NCI-H1436 (cell line): ENCODE results near the gene EMP2.

Source experiments
- DNase-seq: peaks from one replicate; lab custom pipeline; 2025; lab: John Stamatoyannopoulos, UW

Gene EMP2

DNA sequence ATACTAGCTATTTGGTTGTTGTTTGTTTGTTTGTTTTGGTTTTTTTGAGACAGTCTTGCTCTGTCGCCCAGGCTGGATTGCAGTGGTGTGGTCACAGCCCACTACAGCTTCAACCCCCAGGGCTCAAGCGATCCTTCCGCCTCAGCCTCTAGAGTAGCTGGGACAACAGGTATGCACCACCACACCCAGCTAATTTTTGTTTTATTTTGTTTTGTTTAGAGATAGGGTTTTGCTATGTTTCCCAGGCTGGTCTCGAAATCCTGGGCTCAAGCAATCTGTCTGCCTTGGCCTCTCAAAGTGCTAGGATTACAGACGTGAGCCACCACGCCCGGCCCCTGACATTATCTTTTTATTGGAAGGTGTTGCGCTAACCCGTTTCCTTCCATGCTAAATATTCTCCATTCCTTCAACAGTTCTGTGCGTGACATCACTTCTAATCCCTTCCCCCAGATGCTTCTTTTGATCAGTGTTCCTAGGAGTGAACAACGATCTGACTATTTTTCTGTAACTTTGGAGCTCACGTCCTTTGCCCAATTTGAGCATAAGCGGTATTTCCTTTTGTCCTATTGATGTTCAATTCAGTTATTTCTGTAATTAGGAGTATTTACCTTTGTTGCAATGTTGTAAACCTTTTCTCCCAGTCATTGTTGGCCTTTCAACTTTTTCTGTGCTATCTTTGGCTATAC is 30.2 kb upstream of the EMP2 start:
- no peak for DNase-seq

DNA sequence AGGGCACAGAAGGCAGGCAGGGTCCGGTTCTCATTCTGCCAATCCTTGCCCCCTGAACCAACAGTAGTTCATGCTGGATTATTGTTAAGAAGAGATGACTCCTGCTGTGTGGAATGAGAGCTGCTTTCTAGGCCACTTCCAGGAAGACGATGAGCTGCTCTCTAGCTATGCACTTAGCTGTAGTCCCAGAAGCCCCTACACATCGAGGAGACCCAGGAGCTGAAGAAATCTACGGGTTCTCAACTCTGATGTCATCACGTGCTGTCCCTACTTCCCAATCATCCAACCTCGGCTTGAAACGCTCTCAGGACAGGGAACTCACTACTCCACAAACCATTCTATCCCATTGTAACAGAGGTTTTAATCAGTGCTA is 29.0 kb upstream of the EMP2 start:
- no peak for DNase-seq

DNA sequence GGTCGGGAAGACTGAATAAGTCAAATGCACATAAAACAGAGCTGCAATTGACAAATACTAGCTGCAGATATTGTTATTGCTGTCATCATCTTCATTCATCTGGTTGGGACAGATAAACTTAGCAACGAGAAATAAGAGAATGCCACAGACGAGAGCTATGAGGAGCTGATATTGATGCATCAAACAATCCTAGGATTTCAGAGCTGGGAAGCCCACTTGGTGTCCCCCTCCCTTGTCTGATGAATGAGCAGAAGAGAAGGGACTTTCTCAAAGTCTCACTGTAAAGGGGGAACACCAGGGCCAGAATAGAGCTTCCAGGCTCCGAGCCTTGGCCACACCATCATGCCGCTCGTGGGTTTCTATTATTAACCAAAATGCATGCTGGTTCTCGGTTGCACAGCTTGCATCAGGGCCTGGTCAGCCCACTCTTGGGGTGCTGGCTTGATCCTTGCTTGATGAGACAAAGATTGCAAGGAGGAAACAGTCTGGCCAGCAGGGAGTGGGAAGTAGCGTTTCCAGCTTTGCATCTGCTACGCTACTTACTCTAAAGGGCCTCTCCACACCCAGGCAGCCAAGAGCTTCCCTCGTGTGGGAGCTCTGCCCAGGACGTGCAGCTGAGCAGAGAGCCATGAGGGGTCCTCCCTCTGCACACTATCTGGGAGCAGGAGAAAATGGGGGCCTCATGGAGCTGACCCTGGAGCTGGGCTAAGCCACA is 28.4 kb upstream of the EMP2 start:
- no peak for DNase-seq

DNA sequence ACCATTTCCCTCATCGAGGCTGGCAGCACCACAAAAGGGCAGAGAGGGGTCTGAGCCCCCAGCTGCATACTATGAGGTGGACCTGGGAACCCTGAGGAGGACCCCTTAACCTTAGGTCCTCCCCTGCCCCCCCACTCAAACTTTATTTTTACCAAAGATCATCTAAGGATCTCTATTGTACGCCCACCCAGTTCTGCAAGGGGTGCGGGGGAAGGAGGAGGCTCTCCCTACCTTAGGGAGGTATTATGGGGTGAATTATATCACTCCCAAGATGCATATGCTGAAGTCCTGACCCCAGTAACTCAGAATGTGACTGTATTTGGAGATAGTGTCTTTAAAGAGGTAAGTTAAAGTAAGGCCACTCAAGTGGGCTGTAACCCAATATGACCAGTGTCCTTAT is 26.8 kb upstream of the EMP2 start:
- DNase-seq: no peak

DNA sequence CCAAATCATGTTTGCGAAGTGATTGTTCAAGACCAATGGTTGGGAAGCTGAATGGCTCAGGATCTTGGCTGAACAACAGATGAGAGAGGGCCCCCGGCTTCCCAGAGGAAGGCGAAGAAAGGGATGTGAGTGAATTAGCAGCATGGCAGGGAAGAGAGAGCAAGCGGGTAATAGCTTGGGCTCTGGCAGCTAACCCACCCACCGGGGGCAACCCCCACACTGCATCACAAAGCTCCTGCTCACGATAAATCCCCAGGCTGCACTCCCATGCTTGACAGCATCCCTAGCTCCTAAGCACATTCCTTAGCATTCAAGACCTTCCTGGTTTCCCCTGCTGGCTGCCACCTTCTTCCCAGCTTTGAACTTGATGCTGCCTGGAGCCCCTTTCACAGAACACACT is 26.2 kb upstream of the EMP2 start:
- no peak for DNase-seq

DNA sequence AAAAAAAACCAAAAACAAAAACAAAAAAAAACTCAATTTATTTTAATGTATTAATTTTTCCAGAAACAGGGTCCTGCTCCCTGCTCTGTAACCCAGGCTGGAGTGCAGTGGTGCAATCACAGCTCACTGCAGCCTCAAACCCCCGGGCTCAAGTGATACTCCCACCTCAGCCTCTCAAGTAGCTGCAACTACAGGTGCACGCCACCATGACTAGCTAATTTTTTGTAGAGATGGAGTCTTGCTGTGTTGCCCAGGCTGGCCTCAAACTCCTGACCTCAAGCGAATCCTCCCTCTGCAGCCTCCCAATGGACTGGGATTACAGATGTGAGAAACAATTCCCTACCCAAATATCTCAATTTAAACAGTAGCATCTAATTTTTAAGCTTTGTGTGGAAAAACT is 25.2 kb upstream of the EMP2 start:
- no peak for DNase-seq

DNA sequence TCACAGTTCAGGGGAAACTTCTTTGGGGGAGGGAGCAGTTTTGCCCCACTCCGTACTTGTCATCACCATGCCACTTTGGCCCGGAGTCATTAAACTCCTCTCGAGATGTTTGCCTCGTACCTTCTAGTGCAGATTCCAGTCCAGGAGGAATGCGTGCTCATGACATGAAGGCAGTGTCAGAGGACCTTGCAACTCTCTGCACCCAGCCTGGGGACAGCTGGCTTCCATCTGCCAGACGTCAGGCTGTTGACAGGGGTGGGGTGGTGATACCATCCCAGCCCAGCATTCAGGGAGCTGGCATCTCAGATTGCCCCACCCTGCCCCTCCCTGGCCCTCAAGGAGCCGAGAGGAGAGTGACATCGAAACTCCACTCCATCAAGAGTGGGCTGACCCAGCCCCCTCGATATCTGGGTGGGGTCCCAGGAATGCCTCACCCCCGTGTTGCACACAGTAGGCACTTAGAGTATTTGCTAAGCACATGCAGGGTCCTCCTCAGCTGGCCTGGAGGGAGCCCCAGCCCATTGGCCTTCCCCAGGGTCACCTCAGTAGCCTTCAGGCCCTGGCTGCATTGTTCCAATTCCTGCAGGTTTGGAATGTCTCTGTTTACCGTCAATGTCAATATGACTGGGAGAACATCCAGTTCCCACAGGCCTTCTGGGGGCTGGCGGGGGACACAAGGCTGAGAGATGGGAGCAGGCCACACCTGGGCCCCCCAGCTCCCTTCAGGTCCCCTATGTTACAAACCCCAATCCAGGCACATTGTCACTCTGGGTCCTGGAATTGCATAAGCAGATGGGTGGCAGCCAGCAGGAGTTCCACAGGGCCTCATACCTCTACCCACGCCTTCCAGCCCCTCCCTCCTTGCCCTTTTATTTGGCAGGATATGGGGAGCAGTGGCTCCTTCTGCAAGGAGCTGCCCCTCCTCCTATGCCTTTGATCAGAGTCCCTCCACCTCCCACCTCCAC is 21.3 kb upstream of the EMP2 start:
- DNase-seq: no peak

DNA sequence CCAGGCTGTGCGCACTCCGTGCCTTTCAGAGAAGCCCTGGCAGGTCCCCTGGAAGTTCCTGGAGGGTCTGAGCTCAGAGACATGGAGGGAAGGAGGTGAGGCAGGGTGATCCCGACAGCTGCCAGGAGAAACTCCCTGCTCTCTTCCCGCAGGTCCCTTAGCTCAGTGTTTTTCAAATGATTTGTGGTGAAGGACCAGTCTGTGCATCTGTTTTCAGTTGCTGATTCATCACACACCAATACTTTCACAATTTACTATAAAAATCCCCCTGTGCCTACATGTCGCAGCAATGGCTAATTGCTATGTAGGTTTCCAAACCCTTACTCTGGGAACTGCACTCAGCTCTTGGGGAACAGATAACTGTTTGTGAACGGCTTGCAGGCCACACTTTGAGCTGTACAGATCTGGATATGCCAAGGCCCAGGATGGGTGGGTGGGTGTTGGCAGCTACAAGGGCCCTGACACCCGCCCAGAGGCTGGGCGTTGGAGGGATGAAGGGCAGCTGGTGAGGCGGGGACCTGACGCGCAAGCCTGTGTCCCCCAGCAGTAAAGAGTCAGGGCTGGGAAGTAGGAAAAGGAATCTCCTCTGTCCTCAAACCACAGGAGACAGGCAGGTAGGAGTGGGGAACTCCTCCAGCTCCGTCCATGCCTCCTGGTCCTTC is 20.5 kb upstream of the EMP2 start:
- DNase-seq: no peak

DNA sequence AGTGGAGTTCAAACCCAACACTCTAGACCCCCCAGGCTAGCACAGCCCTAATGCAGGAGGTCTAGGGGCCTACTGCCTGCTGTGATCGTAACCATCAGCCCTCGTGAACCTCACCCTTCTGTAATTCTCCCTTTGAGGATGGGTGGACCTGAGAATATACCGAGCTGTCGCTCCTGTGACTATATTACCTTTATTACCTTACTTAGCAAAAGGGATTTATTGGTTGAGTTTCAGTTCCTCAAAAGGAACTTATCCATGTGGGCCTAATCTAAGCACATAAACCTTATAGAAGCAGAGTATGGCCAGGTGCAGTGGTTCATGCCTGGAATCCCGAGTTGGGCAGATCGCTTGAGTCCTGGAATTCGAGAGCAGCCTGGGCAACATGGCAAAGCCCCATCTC is 19.2 kb upstream of the EMP2 start:
- DNase-seq: no peak

DNA sequence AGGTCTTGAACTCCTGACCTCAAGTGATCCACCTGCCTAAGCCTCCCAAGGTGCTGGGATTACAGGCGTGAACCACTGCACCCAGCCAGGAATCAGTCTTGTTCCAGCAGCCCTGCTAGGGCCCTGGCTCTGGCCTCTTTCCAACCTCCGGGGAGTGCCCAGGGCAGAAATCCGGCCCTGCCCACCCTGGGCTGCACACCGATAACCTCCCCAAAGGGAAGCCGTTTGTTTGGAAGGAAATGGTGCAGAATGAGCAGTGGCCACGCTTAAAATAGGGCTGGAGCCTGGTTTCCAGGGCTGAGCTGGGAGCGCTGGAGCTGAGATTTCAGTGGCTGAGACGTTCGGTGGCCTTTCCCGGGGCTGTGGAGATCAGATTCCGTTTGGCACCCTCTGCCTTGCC is 17.8 kb upstream of the EMP2 start:
- no peak for DNase-seq

DNA sequence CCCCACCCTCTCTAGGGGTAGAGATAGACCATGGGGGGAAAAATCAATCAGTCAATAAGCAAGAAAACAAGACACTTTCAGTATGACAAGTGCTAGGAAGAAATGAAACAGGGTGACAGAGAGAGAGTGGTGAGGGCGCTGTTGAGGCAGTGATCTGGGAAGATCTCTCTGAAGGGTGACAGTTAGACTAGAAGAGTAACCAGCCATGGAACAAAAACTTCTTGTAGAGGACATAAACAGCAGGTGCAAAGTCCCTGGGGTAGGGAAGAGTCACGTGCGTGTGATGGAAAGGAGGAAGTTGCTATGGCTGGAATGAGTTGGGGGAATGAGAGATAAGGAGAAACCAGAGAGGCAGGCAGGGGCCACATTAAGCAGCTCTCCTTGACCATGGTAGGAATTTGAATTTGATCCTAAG is 16.8 kb upstream of the EMP2 start:
- no peak for DNase-seq

DNA sequence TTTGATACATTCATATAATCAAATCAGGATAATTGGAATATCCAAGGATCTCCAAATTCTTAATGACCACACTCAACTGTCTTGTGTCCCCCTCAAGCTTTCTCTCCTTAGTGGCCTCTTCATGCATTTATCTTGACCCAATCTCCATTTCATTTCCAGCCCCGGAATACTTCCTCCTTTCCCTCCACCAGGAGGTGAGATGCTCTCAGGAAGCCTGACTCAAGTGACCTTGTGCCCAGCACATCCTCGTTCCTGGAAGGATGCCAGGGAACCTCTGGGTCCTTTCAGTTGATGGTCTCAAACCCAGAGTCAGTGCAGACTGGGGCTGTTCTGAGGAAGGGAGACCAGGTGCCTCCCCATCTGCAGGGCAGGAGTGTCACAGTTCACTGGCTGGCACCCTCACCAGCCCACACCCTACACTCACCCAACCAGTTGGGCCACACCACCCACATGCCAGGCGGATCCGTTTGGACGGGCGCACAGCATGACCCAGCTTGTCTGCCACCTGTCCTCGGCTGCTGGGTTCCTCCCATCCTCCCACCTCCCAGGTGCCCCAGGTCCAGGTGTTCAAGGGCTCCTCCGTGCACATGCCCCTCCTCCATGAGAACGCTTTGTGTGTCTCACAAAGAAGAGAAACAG is 14.0 kb upstream of the EMP2 start:
- DNase-seq: no peak

DNA sequence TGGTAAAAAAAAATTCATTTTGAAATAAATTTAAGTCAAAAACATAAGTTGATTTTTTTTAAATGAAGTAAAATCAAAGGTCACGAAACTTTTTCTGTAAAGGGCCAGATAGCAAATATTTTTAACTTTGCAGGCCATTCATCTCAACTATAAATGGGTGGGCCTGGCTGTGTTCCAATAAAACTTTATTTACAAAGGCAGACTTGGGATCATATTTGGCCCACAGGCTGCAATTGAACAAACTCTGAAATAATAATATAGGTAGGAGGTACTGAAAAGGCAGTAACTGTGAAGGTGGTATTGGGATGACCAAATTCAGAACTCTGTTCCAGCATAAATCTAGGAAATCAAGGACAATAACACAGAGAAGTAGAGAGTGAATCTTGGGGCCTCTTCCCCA is 12.2 kb upstream of the EMP2 start:
- no peak for DNase-seq

DNA sequence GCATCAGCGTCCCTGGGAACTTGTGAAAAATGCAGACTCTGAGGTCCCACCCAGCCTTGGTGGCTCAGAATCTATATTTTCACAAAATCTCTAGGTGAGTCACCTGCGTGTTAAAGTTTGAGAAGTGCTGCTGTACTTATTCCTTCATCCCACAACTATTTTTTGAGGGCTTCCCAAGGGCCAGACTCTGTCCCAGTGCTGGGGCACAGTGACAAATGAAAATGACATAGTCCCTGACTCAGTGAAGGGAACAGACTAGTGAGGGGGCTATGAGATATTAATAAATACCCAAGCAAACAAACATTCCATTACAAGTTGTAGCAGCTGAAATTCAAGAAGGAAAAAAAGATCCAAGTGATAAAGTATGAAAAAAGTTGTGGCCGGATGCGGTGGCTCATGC is 9.9 kb upstream of the EMP2 start:
- DNase-seq: no peak

DNA sequence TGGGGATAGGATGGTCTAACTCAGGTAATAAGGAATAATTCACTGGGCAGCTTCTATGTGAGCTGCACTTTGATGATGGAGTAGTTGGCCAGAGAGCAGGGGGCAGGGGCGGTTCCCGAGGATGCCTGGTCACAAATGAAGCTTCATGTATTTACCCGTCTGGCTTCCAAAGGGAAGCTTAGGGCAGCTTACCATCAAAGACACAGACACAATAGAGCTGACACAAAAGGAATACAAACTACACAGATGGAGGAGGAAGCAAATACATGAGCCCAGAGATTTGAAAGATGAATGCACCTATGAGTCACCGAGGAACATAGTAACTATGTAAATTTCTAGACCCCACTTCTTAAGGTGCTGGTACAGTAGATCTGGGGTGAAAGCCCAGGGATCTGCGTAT is 8.7 kb upstream of the EMP2 start:
- DNase-seq: no peak

DNA sequence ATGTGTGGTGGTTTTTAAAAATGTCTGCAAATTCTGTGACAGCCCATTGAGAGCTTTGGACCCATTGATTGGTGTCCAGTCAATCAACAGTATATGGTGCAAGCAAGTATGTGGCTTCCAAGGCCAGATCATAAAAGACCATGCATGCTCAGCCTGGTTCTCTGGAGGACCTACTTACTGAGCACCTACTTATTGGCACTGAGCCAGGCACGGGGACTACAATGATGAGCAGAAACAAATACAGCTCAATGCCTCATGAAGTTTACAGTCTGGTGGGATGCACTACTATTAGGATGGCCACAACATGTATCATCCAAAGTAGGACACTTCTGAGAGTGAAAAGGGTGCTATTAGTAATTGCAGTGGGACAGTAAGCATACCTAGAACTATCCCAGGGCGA is 7.2 kb upstream of the EMP2 start:
- no peak for DNase-seq

DNA sequence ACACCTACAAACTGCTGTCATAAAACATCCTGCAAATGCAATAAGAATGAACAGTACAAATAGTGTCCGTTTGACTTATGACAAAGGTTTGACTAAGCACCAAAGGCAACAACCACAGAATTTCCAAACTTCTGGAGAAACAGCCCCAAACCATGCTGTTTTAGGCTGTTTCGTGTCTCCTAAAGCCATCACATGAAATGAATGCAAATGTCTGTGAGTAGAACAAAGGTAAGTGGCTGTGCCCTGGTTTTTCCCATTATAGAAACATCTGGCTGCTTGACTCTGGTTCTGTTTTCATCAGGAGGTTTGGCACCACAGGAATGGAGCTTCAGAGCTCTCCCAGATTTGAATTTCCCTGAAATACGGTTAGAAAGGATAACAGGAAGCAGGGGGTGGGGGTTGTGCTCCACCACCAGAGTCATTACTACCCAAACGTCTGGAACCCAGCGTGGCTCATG is 4.6 kb upstream of the EMP2 start:
- DNase-seq: no peak

DNA sequence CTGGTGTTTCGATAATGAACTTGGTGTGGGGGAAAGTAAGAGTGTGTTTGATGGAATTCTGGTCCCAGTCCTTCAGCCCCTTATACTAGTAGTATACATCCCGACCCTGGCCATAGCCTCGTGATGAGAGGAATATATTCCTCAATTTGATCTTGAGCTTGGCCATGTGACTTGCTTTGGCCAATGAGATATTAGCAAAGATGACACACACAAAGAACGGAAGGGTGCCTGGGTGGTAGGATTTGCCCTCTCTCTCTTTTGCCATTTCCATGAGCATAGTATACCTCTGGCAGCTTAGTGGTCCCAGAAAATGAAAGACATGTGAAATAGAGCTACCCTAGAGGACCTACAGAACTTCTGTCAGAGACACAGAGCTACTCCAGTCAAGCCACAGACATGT is 2.9 kb upstream of the EMP2 start:
- no peak for DNase-seq

DNA sequence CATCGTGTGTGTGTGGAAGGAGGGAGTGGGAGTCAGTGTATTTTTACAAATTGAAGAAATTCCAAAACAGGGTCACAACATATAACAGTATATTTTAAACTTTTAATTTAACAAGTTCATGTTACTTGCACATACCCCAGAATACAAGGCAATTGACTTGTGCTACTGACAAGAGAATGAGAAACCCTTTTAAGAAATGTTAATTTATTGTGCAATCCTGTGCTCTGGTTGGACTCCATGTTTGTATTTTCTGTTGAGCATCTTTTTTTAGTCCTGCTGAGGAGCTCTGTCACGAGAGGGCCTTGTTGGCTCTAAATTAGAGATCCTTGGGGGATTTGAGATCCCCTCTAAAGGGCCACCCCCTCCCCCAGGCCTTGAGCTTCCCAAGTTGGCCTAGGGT is 1.1 kb upstream of the EMP2 start:
- no peak for DNase-seq

DNA sequence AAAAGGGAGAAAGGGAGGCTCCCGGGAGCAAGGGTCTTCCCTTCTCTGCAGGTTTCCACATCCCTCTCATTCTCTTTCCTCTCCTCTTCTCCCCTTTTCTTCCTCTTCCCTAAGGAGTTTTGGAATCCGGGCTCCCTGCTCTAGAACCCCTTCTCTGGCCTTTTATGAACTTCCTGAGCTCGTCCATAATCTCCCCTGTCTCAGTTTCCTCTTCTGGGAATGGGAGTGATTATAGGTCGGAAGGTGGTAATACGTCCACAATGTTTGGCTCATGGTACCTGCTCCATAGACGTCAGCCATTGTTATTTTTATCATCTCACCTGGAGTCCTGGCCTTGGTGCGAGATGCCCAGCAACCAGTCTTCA is 467 bp upstream of the EMP2 start:
- no peak for DNase-seq

DNA sequence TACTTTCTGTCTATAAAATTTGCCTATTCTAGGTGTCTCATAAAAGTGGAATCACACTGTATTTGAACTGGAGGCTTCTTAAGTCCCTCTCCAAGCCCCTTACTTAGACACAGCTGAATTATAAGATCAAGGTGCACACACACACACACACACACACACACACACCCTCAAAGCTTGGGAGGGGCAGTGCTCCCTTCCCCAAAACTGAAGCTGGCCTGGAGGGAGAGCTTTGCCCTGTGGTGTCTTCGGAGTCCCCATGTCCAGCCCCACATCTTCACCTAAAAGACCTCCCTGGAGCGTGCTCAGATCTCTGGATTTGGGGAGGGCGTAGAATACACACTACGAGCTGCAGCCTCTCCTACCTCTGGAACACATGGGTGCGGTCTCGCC is 828 bp downstream of the EMP2 start:
- no peak for DNase-seq
